Testis (tissue), 3 donors: Measurements from ENCODE around the gene MFSD11. TPM values are rescaled to one million over a fixed set of nuclear protein-coding genes. Genes with fewer than 3 reads are reported as not detected.

Experiments
- DNase-seq: peaks from one replicate; pipeline ENCODE4 v3.0.0-alpha.2; 2019
- H3K27ac ChIP-seq, 2 donors: fragments of 200-600 bp; sonication (generic); one replicate each; pipeline ENCODE4 v1.5.1; 2019
- H3K27me3 ChIP-seq: fragments of 200-600 bp; sonication (generic); one replicate; pipeline ENCODE4 v1.5.1; 2019
- H3K36me3 ChIP-seq: fragments of 200-600 bp; sonication (generic); one replicate; pipeline ENCODE4 v1.5.1; 2017; ENCODE audit warnings: low read depth; ENCODE audit errors: missing control alignments
- H3K4me1 ChIP-seq: fragments of 200-600 bp; sonication (generic); one replicate; pipeline ENCODE4 v1.5.1; 2019
- H3K4me3 ChIP-seq, 2 donors: fragments of 200-600 bp; sonication (generic); one replicate each; pipeline ENCODE4 v1.5.1; 2017 to 2019
- H3K9me3 ChIP-seq: fragments of 200-600 bp; sonication (generic); one replicate; pipeline ENCODE4 v1.5.1; 2017
- POLR2A ChIP-seq: fragments of 450-650 bp; IDR thresholded peaks from one replicate; pipeline ENCODE4 v1.6.1; 2017; ENCODE audit warnings: antibody characterized with exemption, mild to moderate bottlenecking, moderate library complexity
- WGBS, 2 donors: methylation state at CpG; one replicate each; pipeline ENCODE4 v1.1.5; 2018; 5-methylcytosine and 5-hydroxymethylcytosine counted together
- intact Hi-C: fragments of 100-400 bp; cut with DNase I; formaldehyde crosslinking; loops from one replicate; pipeline ENCODE4 v1.15.1; 2023; ENCODE audit warnings: low total_unique reads
- polyA plus RNA-seq: library from polyadenylated mRNA; stranded (reverse); fragments of 350-450 nt; fragmentation: Illumina TruSeq; extraction: RNeasy Lipid Tissue Mini Kit (QIAGEN cat#74804); gene quantifications from one replicate; pipeline ENCODE4 v1.2.3, GENCODE V29; 2014; ENCODE audit warnings: low read depth, low replicate concordance; ENCODE audit not compliant: insufficient read depth
- total RNA-seq, 2 donors: library from RNA; depleted of rRNA; stranded (reverse); fragments of >200 nt; gene quantifications; one replicate each; pipeline ENCODE4 v1.2.3, GENCODE V29; 2016
- TF ChIP-seq, protein P1 (sequence below), 3 experiments: fragments of 450-650 bp in 2 of 3; fragments of 200-600 bp in 1 of 3; sonication (generic) in 1 of 3; IDR thresholded peaks; one replicate each; pipeline ENCODE4 v1.5.1; 2016 to 2019; ENCODE audit warnings: antibody characterized with exemption in 3 of 3, mild to moderate bottlenecking in 2 of 3, moderate library complexity in 1 of 3

MFSD11 gene
- total and polyA plus RNA-seq, 3 donors from 2014 or later = 38.5 to 102 (median 51.7) TPM

DNA sequence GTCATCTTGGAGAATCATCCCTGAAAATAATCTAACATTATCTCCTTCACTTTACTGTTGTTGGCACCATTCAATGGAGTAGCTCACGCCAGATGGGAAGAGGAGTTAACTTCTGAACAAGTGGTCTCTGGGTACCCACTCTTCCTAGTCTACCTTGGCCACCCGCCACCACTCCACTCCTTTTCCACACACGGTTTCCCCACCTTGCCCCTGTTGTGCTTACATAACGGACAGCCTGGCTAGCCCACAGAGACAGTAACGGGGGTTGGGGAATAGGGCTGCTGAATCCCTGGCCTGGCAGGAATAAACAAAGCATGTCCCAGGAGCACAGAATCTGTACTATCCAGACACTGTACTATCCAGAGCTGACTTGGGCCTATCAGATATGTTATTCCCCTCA lies 23.6 kb upstream of the MFSD11 start:
- DNase-seq = no peak
- peaks cover 24% of the 10 kb centered on the region for H3K4me1 ChIP-seq
- 73 to 84% methylated on average over 5 of the region's 5 CpGs for WGBS, 2 donors
- H3K4me3 ChIP-seq = no peak overlapping the region
- TF ChIP-seq, protein P1, sequence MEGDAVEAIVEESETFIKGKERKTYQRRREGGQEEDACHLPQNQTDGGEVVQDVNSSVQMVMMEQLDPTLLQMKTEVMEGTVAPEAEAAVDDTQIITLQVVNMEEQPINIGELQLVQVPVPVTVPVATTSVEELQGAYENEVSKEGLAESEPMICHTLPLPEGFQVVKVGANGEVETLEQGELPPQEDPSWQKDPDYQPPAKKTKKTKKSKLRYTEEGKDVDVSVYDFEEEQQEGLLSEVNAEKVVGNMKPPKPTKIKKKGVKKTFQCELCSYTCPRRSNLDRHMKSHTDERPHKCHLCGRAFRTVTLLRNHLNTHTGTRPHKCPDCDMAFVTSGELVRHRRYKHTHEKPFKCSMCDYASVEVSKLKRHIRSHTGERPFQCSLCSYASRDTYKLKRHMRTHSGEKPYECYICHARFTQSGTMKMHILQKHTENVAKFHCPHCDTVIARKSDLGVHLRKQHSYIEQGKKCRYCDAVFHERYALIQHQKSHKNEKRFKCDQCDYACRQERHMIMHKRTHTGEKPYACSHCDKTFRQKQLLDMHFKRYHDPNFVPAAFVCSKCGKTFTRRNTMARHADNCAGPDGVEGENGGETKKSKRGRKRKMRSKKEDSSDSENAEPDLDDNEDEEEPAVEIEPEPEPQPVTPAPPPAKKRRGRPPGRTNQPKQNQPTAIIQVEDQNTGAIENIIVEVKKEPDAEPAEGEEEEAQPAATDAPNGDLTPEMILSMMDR (IDR thresholded peaks at IDR 0.05) = no peak
- TF ChIP-seq POLR2A = no peak
- H3K9me3 ChIP-seq = no peaks in the 10 kb centered on the region
- no peak overlapping the region for H3K27ac ChIP-seq
- H3K36me3 ChIP-seq = no peaks in the 10 kb centered on the region
- no peaks in the 10 kb centered on the region for H3K27me3 ChIP-seq
- intact Hi-C loops = no loop called here

DNA sequence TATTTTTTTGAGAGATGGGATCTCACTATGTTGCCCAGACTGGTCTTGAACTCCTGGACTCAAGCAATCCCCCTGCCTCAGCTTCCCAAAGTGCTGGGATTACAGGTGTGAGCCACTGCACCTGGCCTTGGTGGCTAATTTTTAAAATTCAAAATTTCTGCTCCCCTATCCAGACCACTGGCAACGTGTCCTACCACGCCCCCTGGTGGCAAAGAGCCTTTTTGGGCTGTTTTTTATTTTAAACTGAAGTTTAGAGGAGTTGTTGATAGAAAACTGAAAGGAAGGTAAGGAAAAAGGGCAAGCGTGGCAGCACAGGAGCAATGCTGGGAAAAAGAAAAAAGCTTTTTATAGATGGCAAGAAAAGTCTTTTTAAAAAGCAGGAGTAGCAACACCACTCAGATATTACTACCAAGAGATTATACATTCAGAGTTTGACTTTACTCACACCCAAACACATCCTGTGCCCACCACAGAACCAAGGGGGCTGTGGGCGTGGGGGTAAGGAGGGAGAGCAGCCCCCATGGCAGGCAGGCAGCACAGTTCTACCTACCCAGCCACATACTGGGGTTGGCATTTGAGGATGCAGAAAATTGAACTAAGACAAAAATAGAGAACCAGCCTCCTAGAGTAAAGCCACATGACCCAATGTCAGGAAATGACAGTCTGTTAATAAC lies 23.0 kb upstream of the MFSD11 start:
- H3K27me3 ChIP-seq = no peaks in the 10 kb centered on the region
- intact Hi-C loops = no loop called here
- H3K4me3 ChIP-seq = no peak overlapping the region
- H3K9me3 ChIP-seq = no peaks in the 10 kb centered on the region
- H3K36me3 ChIP-seq = no peaks in the 10 kb centered on the region
- no peak for TF ChIP-seq POLR2A
- TF ChIP-seq, protein P1 (IDR thresholded peaks at IDR 0.05) = peak; percentile 82 to 94 (median 83)
- peak; percentile 88 for DNase-seq
- H3K4me1 ChIP-seq = peaks cover 24% of the 10 kb centered on the region
- no peak overlapping the region for H3K27ac ChIP-seq
- 39% methylated on average over 4 of the region's 4 CpGs for WGBS, 2 donors

DNA sequence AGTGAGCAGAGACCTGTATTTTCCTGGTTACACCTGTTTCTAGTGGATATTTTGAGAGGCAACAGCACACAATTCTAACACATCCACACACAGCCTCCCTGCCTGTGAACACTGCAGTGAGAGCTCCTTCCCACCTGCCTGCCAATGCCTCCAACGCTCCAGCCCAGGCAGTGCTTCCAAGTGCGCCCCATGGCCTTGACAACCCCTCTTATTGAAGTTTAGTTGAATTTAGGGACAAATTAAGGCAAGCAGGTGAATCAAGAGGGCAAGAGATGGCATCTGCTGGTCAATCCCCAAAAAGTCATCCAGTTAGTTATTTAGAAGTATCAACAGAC lies 22.5 kb upstream of the MFSD11 start:
- WGBS, 2 donors = 78 to 89% methylated on average over 2 of the region's 2 CpGs

DNA sequence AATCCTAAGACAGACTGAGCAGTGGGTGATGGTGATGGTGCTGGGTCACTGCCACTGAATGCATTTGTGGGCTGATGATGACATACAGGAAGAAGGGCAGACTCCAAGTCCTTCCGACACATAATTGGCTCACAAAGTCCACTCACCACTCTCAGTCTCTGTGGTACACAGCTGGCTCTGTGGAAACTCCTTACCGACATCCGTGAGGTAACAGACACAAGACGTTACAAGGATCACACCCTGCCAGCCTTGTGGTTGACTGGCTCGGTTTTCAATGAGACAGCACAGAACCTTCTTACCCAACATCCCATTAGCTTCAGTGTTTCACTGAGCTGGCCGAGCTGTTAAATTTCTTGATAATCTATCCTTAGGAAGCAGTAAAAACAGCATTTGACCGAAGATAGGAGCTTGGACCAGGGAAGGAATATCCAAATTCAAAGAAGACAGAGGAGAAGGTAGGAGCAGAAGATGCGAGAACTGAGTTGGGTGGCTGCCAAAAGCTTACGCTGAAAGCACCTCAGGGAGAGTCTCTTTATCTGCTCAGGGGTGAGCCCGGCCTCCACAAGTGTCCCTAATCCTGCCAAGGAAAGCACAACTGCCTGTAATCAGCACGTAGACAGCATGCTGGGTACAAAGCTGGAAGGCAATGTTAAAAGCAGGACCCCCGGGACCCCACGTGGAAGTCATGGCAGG lies 21.6 kb upstream of the MFSD11 start:
- Histone ChIP-seq H3K4me1 (peaks cover 25% of the 10 kb centered on the region), H3K9me3 (no peaks in the 10 kb centered on the region), H3K36me3 (no peaks in the 10 kb centered on the region), H3K27me3 (no peaks in the 10 kb centered on the region), H3K4me3 (no peak overlapping the region), H3K27ac (peak overlapping the region; percentile 10 to 66)
- intact Hi-C loops = no loop called here
- peak; percentile 61 for DNase-seq
- 46 to 50% methylated on average over 13 of the region's 13 CpGs for WGBS, 2 donors
- TF ChIP-seq, protein P1 (IDR thresholded peaks at IDR 0.05) = no peak
- no peak for TF ChIP-seq POLR2A

More for the DNA sequence above, 22.5 kb upstream of the MFSD11 start:
- Histone ChIP-seq H3K4me3 (no peak overlapping the region), H3K27ac (no peak overlapping the region), H3K27me3 (no peaks in the 10 kb centered on the region), H3K4me1 (peaks cover 24% of the 10 kb centered on the region), H3K36me3 (no peaks in the 10 kb centered on the region), H3K9me3 (no peaks in the 10 kb centered on the region)
- no peak for DNase-seq
- no peak for TF ChIP-seq POLR2A
- intact Hi-C loops = no loop called here

DNA sequence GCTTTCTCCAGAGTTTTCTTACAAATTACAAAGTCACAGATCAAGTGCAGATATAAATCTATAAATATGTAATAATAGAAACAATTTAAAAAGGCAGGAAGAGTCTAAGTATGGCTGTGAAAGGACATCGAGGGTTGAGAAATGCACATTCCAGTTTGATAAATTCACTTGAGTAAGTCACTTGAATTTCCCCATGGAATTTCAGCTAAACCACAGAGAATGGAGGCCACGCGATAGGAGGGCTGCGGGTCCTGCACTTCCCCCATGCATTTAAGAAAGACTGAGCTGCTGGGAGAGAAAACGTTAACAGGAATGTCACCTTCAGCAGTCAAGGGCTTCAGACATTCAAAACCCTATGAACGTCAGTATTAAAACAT lies 21.1 kb upstream of the MFSD11 start:
- H3K27ac ChIP-seq = peak overlapping the region; percentile 10 to 66
- H3K27me3 ChIP-seq = no peaks in the 10 kb centered on the region
- intact Hi-C loops = no loop called here
- TF ChIP-seq, protein P1 (IDR thresholded peaks at IDR 0.05) = no peak
- TF ChIP-seq POLR2A = no peak
- H3K36me3 ChIP-seq = no peaks in the 10 kb centered on the region
- H3K4me3 ChIP-seq = no peak overlapping the region
- DNase-seq = no peak
- peaks cover 20% of the 10 kb centered on the region for H3K4me1 ChIP-seq
- H3K9me3 ChIP-seq = no peaks in the 10 kb centered on the region
- 64 to 67% methylated on average over 6 of the region's 6 CpGs for WGBS, 2 donors
